NB4 (cell line): ENCODE data around the gene SOD3.

Experiments
- DNase-seq: peaks from one replicate; pipeline ENCODE4 v3.0.0; 2010; ENCODE audit warnings: low read depth
- H3K4me3 ChIP-seq: one replicate; pipeline ENCODE4 v1.5.1; 2011; ENCODE audit warnings: mild to moderate bottlenecking, low read depth, low read length, moderate library complexity
- MYC ChIP-seq: IDR thresholded peaks from 2 replicates; pipeline ENCODE4 v1.6.1; 2011; ENCODE audit warnings: low read depth, low read length
- POLR2A ChIP-seq: IDR thresholded peaks from 2 replicates; pipeline ENCODE4 v1.6.1; 2011; ENCODE audit warnings: mild to moderate bottlenecking; ENCODE audit not compliant: insufficient read length; ENCODE audit errors: extremely low read depth
- TF ChIP-seq, protein P1 (sequence below): IDR thresholded peaks from one replicate; pipeline ENCODE4 v1.5.1; 2012; ENCODE audit warnings: low read depth, low read length
- TF ChIP-seq, protein P2 (sequence below): IDR thresholded peaks from 2 replicates; pipeline ENCODE4 v1.6.1; 2011; ENCODE audit warnings: low read depth, low read length

The SOD3 gene

DNA sequence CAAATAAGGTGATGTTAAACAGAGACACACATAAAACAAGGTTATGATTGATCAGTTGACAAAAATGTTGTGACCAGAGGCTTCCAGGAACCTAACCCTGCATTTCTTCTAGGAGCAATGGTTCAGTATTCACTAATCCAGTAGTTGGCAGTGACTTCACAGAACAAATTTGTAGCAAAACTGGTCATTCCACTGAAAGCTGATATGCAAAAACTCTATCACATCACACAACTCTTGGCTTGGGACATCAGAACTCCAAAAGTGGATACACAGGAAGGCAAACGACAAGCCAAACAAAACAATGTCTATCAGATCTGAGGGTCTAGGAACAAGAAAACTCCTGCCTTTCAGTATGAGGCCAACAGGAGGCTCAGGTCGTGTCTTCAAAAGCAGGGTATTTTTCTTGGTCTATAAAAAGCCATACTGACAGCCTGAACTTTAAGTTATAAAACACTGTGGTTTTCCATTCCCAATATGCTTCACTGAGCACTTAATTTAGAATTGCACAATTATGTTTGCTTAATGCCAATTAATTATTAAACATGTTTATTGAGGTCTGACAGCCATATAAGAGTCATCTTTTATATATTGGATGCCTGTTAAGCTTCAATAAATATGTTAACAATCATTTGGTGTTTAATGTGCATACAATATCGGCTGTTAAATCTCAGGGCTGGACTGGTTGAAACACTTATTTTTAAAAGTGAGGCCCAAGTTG lies 45.6 kb downstream of the SOD3 start:
- TF ChIP-seq, protein P1, sequence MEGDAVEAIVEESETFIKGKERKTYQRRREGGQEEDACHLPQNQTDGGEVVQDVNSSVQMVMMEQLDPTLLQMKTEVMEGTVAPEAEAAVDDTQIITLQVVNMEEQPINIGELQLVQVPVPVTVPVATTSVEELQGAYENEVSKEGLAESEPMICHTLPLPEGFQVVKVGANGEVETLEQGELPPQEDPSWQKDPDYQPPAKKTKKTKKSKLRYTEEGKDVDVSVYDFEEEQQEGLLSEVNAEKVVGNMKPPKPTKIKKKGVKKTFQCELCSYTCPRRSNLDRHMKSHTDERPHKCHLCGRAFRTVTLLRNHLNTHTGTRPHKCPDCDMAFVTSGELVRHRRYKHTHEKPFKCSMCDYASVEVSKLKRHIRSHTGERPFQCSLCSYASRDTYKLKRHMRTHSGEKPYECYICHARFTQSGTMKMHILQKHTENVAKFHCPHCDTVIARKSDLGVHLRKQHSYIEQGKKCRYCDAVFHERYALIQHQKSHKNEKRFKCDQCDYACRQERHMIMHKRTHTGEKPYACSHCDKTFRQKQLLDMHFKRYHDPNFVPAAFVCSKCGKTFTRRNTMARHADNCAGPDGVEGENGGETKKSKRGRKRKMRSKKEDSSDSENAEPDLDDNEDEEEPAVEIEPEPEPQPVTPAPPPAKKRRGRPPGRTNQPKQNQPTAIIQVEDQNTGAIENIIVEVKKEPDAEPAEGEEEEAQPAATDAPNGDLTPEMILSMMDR: no peak
- TF ChIP-seq MYC (no peak), POLR2A (no peak)
- TF ChIP-seq, protein P2, sequence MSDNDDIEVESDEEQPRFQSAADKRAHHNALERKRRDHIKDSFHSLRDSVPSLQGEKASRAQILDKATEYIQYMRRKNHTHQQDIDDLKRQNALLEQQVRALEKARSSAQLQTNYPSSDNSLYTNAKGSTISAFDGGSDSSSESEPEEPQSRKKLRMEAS: no peak
- no peak overlapping the region for H3K4me3 ChIP-seq
- DNase-seq: no peak

DNA sequence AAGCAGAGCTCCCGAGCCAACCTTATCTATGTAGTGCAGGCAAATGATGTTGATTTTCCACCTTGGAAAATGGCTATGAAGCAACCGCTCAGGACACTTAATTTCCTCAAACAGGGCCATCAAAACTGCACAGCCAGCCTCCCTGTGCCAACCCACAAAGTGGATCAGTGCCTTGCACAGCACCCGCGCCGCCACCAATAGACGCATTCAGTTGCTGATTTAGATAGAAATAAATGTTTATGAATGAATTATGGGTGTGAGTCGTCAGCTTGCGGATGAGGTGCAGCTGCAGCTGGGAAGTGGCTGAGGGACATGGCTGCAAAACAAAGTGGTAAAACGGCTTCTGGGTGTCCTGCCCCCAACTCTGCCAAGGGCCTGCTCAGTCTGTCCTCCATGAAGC lies 47.0 kb downstream of the SOD3 start:
- no peak for DNase-seq
- no peak overlapping the region for H3K4me3 ChIP-seq
- TF ChIP-seq POLR2A (no peak), MYC (no peak)
- TF ChIP-seq, protein P2: no peak
- TF ChIP-seq, protein P1: no peak

DNA sequence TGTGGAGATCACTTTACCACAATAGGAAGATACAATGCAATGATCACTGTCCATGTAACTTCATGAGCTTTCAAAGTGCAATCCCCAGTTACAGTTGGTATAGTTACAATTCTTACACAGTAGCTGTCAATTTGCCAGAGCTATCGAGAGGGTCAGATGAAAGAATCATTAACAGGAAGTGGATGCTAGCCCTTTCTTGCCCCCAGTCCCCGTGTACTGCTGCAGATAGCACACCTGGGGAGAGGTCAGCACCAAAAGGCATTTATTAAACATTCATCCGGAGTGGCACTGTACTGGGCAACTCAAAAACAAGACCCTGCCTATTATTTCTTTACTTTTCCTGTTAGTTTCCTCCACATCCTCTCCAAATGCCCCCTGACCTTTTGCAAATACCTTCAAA lies 47.7 kb downstream of the SOD3 start:
- no peak for TF ChIP-seq POLR2A
- TF ChIP-seq, protein P1: no peak
- no peak for TF ChIP-seq MYC
- TF ChIP-seq, protein P2: no peak
- no peak overlapping the region for H3K4me3 ChIP-seq
- no peak for DNase-seq

DNA sequence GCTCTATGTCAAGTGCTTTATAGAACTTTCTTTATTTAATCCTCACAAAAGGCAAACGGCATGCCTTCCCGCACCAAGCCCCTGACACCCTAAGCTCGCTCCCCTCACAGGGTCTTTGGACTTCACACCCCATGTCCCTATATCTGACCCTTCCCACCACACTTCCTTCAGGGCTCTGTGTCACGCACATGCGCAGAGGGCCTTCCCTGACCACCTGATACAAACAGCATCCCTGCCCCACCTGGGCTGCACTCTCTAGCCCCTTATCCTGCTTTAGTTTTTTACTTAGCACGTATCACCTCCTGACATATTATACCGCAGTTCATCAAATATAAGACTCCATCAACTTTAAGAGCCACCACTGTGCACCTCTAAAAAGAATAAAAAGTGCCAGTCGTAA lies 49.8 kb downstream of the SOD3 start:
- no peak for DNase-seq
- H3K4me3 ChIP-seq: no peak overlapping the region
- TF ChIP-seq, protein P2: no peak
- TF ChIP-seq, protein P1: no peak
- TF ChIP-seq POLR2A (no peak), MYC (no peak)

DNA sequence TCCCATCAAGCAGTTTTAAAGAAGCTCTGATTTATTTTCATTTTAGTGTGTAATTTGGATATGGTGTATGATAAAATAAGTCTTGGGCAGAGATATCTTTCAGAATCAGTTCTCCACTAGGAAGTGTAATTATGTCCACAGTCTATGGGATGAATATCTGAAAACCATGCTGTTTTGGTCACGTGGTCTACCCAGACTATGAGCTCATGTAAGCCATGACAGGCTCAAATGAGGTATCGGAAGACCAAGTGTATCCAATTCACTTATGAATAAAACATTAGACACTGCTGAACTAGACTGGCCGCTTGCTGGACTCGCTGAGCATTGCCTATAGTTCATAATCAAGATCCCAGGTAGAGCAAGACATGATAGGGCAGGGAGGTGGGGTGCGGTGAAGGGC lies 50.5 kb downstream of the SOD3 start:
- no peak for DNase-seq
- H3K4me3 ChIP-seq: no peak overlapping the region
- TF ChIP-seq, protein P1: no peak
- TF ChIP-seq POLR2A: no peak
- TF ChIP-seq, protein P2: no peak

DNA sequence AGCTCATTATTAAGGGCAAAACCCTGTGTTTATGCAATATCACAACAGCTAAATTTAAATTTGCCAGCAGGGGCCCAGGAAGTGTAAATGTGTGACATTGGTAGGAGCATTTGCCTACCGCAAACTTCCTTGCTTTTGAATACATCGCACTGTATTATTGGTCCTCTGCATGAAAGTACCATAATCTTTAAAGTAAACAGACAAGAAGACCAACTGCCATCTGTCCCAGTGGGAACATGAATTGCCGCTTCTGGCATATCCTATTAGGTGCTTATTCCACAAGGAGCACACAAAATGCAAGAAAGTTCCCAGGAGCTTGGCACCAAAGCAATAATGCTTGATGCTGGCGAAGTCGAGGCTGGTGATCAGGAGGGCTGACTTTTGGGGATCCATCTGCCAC lies 51.3 kb downstream of the SOD3 start:
- no peak for DNase-seq
- TF ChIP-seq POLR2A: no peak
- TF ChIP-seq, protein P1: no peak
- TF ChIP-seq, protein P2: no peak
- no peak overlapping the region for H3K4me3 ChIP-seq
